ENCODE measurements around the gene PRR22. TPM values are rescaled to one million over a fixed set of nuclear protein-coding genes. Genes with fewer than 3 reads are reported as not detected.

Gene PRR22
- total RNA-seq, 1 donor from 2014 or later, result 2.0 TPM

DNA sequence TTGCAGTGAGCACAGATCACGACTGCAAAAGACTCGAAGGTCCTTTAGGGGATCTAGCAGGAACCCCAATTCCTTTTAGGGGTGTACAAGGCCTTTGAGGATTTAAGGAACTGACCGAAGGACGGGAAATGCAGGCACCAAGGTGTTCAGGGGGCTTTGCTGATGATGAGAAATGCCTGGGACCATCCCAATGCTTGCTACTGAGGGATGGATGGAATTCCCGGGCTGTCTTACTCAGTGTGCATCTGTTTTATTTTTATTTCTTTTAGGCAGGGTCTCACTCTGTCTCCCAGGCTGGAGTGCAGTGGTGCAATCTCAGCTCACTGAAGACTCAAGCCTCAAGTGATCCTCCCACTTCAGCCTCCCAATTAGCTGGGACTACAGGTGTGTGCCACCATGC is 11.3 kb downstream of the PRR22 start:
- ATAC-seq (no peak), DNase-seq (no peak)
- intact Hi-C loops (cut with DNase I), result no loop called here

DNA sequence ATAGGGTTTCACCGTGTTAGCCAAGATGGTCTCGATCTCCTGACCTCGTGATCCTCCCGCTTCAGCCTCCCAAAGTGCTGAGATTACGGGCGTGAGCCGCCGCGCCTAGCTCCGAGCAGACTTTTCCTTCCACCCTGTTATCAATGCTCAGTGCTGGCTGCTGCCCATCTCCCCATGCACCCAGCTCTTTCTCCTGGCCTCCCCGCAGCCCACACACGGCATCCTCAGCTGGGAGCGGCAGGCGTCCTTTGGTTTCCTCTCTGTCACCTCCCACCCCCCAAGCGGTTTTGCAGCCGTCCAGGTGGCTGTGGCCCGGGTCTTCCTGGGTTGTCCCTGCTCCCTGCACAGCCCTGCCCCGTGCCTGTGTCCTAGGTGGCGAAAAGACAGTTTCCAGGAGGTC is 12.1 kb downstream of the PRR22 start:
- Histone ChIP-seq H3K27ac (no peak overlapping the region), H3K4me1 (no peaks in the 10 kb centered on the region), H3K9me3 (no peaks in the 10 kb centered on the region), H3K36me3 (no peaks in the 10 kb centered on the region), H3K4me3 (no peak overlapping the region), H3K27me3 (no peaks in the 10 kb centered on the region)
- TF ChIP-seq, protein P1, sequence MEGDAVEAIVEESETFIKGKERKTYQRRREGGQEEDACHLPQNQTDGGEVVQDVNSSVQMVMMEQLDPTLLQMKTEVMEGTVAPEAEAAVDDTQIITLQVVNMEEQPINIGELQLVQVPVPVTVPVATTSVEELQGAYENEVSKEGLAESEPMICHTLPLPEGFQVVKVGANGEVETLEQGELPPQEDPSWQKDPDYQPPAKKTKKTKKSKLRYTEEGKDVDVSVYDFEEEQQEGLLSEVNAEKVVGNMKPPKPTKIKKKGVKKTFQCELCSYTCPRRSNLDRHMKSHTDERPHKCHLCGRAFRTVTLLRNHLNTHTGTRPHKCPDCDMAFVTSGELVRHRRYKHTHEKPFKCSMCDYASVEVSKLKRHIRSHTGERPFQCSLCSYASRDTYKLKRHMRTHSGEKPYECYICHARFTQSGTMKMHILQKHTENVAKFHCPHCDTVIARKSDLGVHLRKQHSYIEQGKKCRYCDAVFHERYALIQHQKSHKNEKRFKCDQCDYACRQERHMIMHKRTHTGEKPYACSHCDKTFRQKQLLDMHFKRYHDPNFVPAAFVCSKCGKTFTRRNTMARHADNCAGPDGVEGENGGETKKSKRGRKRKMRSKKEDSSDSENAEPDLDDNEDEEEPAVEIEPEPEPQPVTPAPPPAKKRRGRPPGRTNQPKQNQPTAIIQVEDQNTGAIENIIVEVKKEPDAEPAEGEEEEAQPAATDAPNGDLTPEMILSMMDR (IDR thresholded peaks at IDR 0.05), result no peak
- ATAC-seq, result no peak
- intact Hi-C loops (cut with DNase I), result no loop called here
- DNase-seq, result no peak

More for the DNA sequence above, 11.3 kb downstream of the PRR22 start:
- H3K27me3 ChIP-seq, result no peaks in the 10 kb centered on the region
- TF ChIP-seq, protein P1 (IDR thresholded peaks at IDR 0.05), result no peak
- H3K4me1 ChIP-seq, result no peaks in the 10 kb centered on the region
- H3K27ac ChIP-seq, result no peak overlapping the region
- H3K4me3 ChIP-seq, result no peak overlapping the region
- H3K36me3 ChIP-seq, result no peaks in the 10 kb centered on the region
- no peaks in the 10 kb centered on the region for H3K9me3 ChIP-seq

DNA sequence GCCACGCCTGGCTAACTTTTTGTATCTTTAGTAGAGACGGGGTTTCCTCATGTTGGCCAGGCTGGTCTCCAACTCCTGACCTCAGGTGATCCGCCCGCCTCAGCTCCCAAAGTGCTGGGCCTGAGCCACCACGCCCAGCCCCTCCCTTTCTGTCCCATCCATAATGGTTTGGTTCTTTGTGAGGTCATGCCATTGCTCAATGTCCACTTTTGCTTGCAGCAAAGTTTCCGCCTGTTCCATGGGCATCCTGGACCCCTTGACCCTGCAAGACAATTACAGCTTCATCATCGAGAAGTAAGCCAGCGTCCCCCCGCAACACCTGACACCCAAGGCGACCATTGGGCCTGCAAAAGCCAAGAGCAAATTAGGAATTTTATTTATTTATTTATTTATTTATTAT is 16.6 kb downstream of the PRR22 start:
- TF ChIP-seq, protein P1 (IDR thresholded peaks at IDR 0.05), result no peak
- Histone ChIP-seq H3K9me3 (no peaks in the 10 kb centered on the region), H3K27me3 (no peaks in the 10 kb centered on the region), H3K4me3 (no peak overlapping the region), H3K27ac (no peak overlapping the region), H3K4me1 (no peaks in the 10 kb centered on the region), H3K36me3 (no peaks in the 10 kb centered on the region)
- DNase-seq (no peak), ATAC-seq (no peak)
- intact Hi-C loops (cut with DNase I), result no loop called here

DNA sequence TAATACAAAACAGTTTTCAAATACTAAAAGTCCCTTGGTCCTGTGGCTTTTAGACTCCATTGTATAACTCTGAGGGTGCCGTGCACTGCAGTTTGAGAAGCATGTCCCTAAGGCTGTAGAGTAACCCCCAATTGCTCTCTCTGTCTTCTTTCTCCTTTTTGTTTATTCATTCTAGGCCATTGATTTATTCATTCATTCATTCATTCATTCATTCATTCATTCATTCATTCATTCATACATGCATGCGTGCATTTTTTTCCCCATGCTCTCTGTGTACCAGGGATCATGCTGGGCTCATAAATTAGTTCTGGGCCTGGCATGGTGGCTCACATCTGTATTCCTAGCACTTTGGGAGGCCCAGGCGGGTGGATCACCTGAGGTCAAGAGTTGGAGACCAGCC is 19.3 kb downstream of the PRR22 start:
- H3K36me3 ChIP-seq, result no peaks in the 10 kb centered on the region
- no peaks in the 10 kb centered on the region for H3K9me3 ChIP-seq
- no peaks in the 10 kb centered on the region for H3K4me1 ChIP-seq
- no peak overlapping the region for H3K4me3 ChIP-seq
- intact Hi-C loops (cut with DNase I), result no loop called here
- no peak for DNase-seq
- no peaks in the 10 kb centered on the region for H3K27me3 ChIP-seq
- no peak overlapping the region for H3K27ac ChIP-seq
- no peak for ATAC-seq
- TF ChIP-seq, protein P1 (IDR thresholded peaks at IDR 0.05), result no peak

DNA sequence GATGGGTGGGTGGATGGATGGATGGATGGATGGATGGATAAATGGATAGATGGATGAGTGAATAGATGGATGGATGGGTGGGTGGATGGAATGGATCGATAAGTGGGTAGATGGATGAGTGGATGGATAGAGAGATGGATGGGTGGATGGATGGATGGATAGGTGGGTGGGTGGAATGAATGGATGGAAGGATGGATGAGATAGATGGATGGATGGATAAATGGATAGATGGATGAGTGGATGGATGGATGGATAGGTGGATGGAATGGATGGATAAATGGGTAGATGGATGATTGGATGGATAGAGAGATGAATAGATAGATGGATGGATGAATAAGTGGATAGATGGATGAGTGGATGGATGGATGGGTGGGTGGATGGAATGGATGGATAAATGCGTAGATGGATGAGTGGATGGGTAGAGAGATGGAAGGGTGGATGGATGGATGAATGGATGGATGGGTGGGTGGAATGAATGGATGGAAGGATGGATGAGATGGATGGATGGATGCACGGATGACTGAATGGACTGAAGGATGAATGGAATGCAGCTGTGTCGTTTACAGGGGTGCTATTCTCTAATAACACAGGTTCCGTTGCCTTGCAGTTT is 21.8 kb downstream of the PRR22 start:
- DNase-seq (no peak), ATAC-seq (no peak)
- TF ChIP-seq, protein P1 (IDR thresholded peaks at IDR 0.05), result no peak
- Histone ChIP-seq H3K4me3 (no peak overlapping the region), H3K36me3 (no peaks in the 10 kb centered on the region), H3K9me3 (no peaks in the 10 kb centered on the region), H3K27me3 (no peaks in the 10 kb centered on the region), H3K27ac (no peak overlapping the region), H3K4me1 (no peaks in the 10 kb centered on the region)
- intact Hi-C loops (cut with DNase I), result no loop called here

DNA sequence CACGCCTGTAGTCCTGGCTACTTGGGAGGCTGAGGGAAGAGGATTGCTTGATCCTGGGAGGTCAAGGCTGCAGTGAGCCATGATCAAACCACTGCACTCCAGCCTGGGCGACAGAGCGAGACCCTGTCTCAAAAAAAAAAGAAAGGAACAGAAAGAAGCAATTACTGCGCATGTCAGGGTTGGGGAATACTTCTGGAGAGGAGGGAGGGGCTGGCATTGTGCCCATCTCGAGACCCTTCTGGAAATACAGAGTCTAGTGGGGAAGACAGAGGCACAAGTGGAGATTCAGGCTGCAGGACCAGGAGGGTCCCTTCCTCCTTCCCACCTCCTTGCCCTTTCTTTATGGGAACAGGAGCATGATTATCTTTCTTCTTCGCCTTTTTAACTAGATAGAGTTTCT is 30.8 kb downstream of the PRR22 start:
- DNase-seq (no peak), ATAC-seq (no peak)
- Histone ChIP-seq H3K27ac (no peak overlapping the region), H3K4me3 (no peak overlapping the region), H3K36me3 (no peaks in the 10 kb centered on the region), H3K27me3 (no peaks in the 10 kb centered on the region), H3K4me1 (no peaks in the 10 kb centered on the region), H3K9me3 (no peaks in the 10 kb centered on the region)
- intact Hi-C loops (cut with DNase I), result no loop called here
- TF ChIP-seq, protein P1 (IDR thresholded peaks at IDR 0.05), result no peak

Measured in upper lobe of right lung (tissue), 1 donor.